Pancreas (tissue), 10 donors: ENCODE measurements around the gene STARD9. TPM values are rescaled to one million over a fixed set of nuclear protein-coding genes. Genes with fewer than 3 reads are reported as not detected.

Experiments used
- ATAC-seq, 4 donors: fragments of 200-7000 bp; cut with Tn5 transposase; one replicate each; pipeline versions ENCODE4 v1.8.0 to v1.9.1; 2020; ENCODE audit warnings: mild to moderate bottlenecking in 4 of 4, moderate library complexity in 4 of 4
- DNase-seq, 6 donors: peaks; one replicate each; pipeline ENCODE4 v3.0.0-alpha.2; 2020
- FAIRE-seq: peaks from 2 replicates; lab custom pipeline; 2012; peaks lifted over from hg19 to GRCh38; lab: Jason Lieb, UNC
- H3K27ac ChIP-seq, 4 donors: fragments of 200-600 bp; sonication (generic); 1 replicate in 3 of 4; 2 replicates in 1 of 4; pipeline versions ENCODE4 v1.5.0 to v1.8.0; 2020
- H3K27me3 ChIP-seq, 4 donors: fragments of 200-600 bp; one replicate each; pipeline ENCODE4 v1.8.0; 2021
- H3K36me3 ChIP-seq, 3 donors: fragments of 200-600 bp; sonication (generic) in 1 of 3; one replicate each; pipeline versions ENCODE4 v1.5.0 to v1.8.0; 2020 to 2021
- H3K4me1 ChIP-seq, 3 donors: fragments of 200-600 bp; one replicate each; pipeline ENCODE4 v1.8.0; 2021
- H3K4me3 ChIP-seq, 4 donors: fragments of 200-600 bp; sonication (generic) in 2 of 4; one replicate each; pipeline versions ENCODE4 v1.5.0 to v1.8.0; 2020 to 2021
- H3K9me3 ChIP-seq, 4 donors: fragments of 200-600 bp; one replicate each; pipeline ENCODE4 v1.8.0; 2021
- WGBS, 2 donors: extraction: QIAGEN DNeasy Blood & Tissue Kit; methylation state at CpG; one replicate each; pipeline ENCODE4 v1.1.7; 2013; 5-methylcytosine and 5-hydroxymethylcytosine counted together
- intact Hi-C, 3 donors: fragments of 100-400 bp; cut with DNase I; formaldehyde crosslinking; loops; one replicate each; pipeline versions ENCODE4 v1.11.1 to v1.14.2; 2022
- polyA plus RNA-seq, 2 donors: library from polyadenylated mRNA; stranded (reverse); fragments of 200-250 nt; gene quantifications; one replicate each; pipeline ENCODE4 v1.2.3, GENCODE V29; 2013
- total RNA-seq, 6 donors: library from RNA; stranded (reverse); fragmentation: NEBNext Ultra II Directional in 4 of 6; extraction: Animal tissue kit (Norgen Biotek cat#: 25700) in 4 of 6; gene quantifications; one replicate each; pipeline versions ENCODE4 v1.2.1 to v1.2.4, GENCODE V29; 2021 to 2023
- TF ChIP-seq, protein P1 (sequence below), 4 donors: fragments of 200-600 bp; sonication (generic) in 3 of 4; IDR thresholded peaks; one replicate each; pipeline versions ENCODE4 v1.5.0 to v1.8.0; 2021; ENCODE audit warnings: antibody characterized with exemption in 4 of 4
- donor health status: healthy with polysubstance abuse.
- donor health status: DM: no; HTN: no; CAD: no; lungs with moderate emphysema.
- donor health status: DM: no; HTN: no; CAD: no.
- donor health status: control.
- donor health status: control.
- donor health status: Bipolar disorder and iron deficiency.
- donor health status: DM: yes; HTN: yes; CAD: no.
- donor health status: DM: no; HTN: no; CAD: no.
- donor health status: DM: no; HTN: no; CAD: no.
- donor health status: DM: yes; HTN: yes; CAD: no.

The STARD9 gene
- total and polyA plus RNA-seq, 8 donors: 0.44 to 3.0 (median 1.3) TPM

DNA sequence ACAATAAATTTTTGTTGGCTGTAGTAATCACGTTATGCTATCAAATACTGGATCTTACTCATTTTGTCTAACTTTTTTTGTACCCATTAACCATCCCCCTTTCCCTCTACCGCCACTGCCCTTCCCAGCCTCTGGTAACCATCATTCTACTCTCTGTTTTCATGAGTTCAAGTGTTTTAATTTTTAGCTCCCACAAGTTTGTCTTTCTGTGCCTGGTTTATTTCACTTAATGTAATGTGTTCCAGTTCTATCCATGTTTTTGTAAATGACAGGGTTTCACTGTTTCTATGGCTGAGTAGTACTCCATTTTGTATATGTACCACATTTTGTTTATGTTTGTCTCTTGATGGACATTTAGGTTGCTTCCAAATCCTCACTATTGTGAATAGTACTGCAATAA, 52.1 kb downstream of the STARD9 start:
- no peak for FAIRE-seq
- WGBS, 2 donors: 66% methylated on average over 2 of the region's 2 CpGs

GRCh38 chr15:42628761-42629160, 53.4 kb downstream of the STARD9 start:
- Histone ChIP-seq H3K27ac (no peak overlapping the region), H3K36me3 (no peaks in the 10 kb centered on the region), H3K4me1 (no peaks in the 10 kb centered on the region), H3K4me3 (no peak overlapping the region), H3K9me3 (no peaks in the 10 kb centered on the region), H3K27me3 (no peaks in the 10 kb centered on the region)
- no peak for ATAC-seq
- intact Hi-C loops: no loop called here
- TF ChIP-seq, protein P1, sequence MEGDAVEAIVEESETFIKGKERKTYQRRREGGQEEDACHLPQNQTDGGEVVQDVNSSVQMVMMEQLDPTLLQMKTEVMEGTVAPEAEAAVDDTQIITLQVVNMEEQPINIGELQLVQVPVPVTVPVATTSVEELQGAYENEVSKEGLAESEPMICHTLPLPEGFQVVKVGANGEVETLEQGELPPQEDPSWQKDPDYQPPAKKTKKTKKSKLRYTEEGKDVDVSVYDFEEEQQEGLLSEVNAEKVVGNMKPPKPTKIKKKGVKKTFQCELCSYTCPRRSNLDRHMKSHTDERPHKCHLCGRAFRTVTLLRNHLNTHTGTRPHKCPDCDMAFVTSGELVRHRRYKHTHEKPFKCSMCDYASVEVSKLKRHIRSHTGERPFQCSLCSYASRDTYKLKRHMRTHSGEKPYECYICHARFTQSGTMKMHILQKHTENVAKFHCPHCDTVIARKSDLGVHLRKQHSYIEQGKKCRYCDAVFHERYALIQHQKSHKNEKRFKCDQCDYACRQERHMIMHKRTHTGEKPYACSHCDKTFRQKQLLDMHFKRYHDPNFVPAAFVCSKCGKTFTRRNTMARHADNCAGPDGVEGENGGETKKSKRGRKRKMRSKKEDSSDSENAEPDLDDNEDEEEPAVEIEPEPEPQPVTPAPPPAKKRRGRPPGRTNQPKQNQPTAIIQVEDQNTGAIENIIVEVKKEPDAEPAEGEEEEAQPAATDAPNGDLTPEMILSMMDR (IDR thresholded peaks at IDR 0.05): no peak
- WGBS, 2 donors: 88 to 95% methylated on average over 4 of the region's 4 CpGs
- FAIRE-seq: no peak
- no peak for DNase-seq

More for the DNA sequence above, 52.1 kb downstream of the STARD9 start:
- H3K4me3 ChIP-seq: no peak overlapping the region
- intact Hi-C loops: no loop called here
- no peak for ATAC-seq
- no peaks in the 10 kb centered on the region for H3K27me3 ChIP-seq
- H3K4me1 ChIP-seq: no peaks in the 10 kb centered on the region
- H3K9me3 ChIP-seq: no peaks in the 10 kb centered on the region
- no peaks in the 10 kb centered on the region for H3K36me3 ChIP-seq
- TF ChIP-seq, protein P1 (IDR thresholded peaks at IDR 0.05): no peak
- H3K27ac ChIP-seq: no peak overlapping the region
- DNase-seq: no peak

GRCh38 chr15:42632105-42632675, 56.8 kb downstream of the STARD9 start:
- Histone ChIP-seq H3K4me1 (no peaks in the 10 kb centered on the region), H3K4me3 (no peak overlapping the region), H3K27ac (no peak overlapping the region), H3K9me3 (no peaks in the 10 kb centered on the region), H3K27me3 (no peaks in the 10 kb centered on the region), H3K36me3 (no peaks in the 10 kb centered on the region)
- TF ChIP-seq, protein P1 (IDR thresholded peaks at IDR 0.05): no peak
- intact Hi-C loops: no loop called here
- DNase-seq (no peak), ATAC-seq (no peak), FAIRE-seq (no peak)
- 57 to 78% methylated on average over 1 of the region's 1 CpG for WGBS, 2 donors

DNA sequence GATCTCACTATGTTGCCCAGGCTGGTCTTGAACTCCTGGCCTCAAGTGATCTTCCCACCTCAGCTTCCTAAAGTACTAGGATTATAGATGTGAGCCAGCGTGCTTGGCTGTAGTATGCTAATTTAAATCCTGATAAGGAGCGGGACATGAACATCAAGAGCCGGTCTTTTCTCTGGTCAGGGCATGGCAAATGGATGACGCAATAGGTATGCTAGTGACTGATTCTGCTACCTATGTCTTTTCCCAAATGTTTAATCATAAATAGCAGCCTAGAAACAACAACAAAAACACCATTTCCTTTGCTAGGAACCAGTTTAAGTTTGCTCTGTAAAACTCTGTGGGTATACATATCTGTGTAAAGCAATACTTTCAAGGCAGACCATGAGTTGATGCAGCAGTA, 64.7 kb downstream of the STARD9 start:
- H3K4me1 ChIP-seq: no peaks in the 10 kb centered on the region
- no peaks in the 10 kb centered on the region for H3K9me3 ChIP-seq
- no peak for FAIRE-seq
- no peak overlapping the region for H3K27ac ChIP-seq
- no peaks in the 10 kb centered on the region for H3K36me3 ChIP-seq
- H3K4me3 ChIP-seq: no peak overlapping the region
- intact Hi-C loops: no loop called here
- DNase-seq: no peak
- ATAC-seq: no peak
- TF ChIP-seq, protein P1 (IDR thresholded peaks at IDR 0.05): no peak
- H3K27me3 ChIP-seq: no peaks in the 10 kb centered on the region
- 86 to 90% methylated on average over 4 of the region's 4 CpGs for WGBS, 2 donors
